A549 (cell line): ENCODE measurements around the gene STIM2. TPM values are rescaled to one million over a fixed set of nuclear protein-coding genes. Genes with fewer than 3 reads are reported as not detected.

ENCODE experiments used
- ATAC-seq, 2 experiments: fragments of 200-7000 bp in 1 of 2; fragments of >200 bp in 1 of 2; cut with Nextera tagmentation in 1 of 2; cut with Tn5 transposase in 1 of 2; 3 replicates each; pipeline versions ENCODE4 v1.8.0 to v1.9.1; 2018 to 2020; ENCODE audit warnings: mild to moderate bottlenecking in 1 of 2, moderate library complexity in 1 of 2
- CTCF ChIA-PET: fragments of 300-600 bp; sonication (Branson Sonifier 250); formaldehyde crosslinking; extraction: SDS; loops from one replicate; lab custom pipeline; 2021; ENCODE audit warnings: antibody characterized with exemption, inconsistent platforms; lab: Yijun Ruan, JAX
- POLR2A ChIA-PET: fragments of 350-600 bp; formaldehyde crosslinking; extraction: SDS; loops from one replicate; lab custom pipeline; 2021; ENCODE audit warnings: antibody characterized with exemption, inconsistent platforms; lab: Yijun Ruan, JAX
- DNase-seq, 2 experiments: peaks; one replicate each; pipeline versions ENCODE4 v3.0.0 to v3.0.0-alpha.2; 2011 to 2016; ENCODE audit warnings: low read depth in 1 of 2, low spot score in 1 of 2
- FAIRE-seq: peaks from 2 replicates; lab custom pipeline; 2011; peaks lifted over from hg19 to GRCh38; lab: Jason Lieb, UNC
- H3K27ac ChIP-seq, 2 experiments: fragments of >200 bp; sonication (Bioruptor Twin); formaldehyde crosslinking; 3 replicates each; pipeline ENCODE4 v1.5.1; 2016 to 2017
- H3K4me1 ChIP-seq: fragments of >200 bp; sonication (Bioruptor Twin); formaldehyde crosslinking; 3 replicates; pipeline ENCODE4 v1.6.1; 2016
- H3K4me2 ChIP-seq: fragments of >200 bp; sonication (Bioruptor Twin); formaldehyde crosslinking; 3 replicates; pipeline ENCODE4 v1.6.1; 2016
- H3K4me3 ChIP-seq: fragments of >200 bp; sonication (Bioruptor Twin); formaldehyde crosslinking; 3 replicates; pipeline ENCODE4 v1.5.1; 2016
- H3K9me3 ChIP-seq: fragments of >200 bp; sonication (Bioruptor Twin); formaldehyde crosslinking; 3 replicates; pipeline ENCODE4 v1.6.1; 2016
- CBX8 ChIP-seq: fragments of 200-600 bp; sonication (generic); IDR thresholded peaks from 2 replicates; pipeline ENCODE4 v1.6.1; 2016
- CEBPB ChIP-seq, 2 experiments: fragments of >200 bp in 1 of 2; sonication (Bioruptor Twin) in 1 of 2; formaldehyde crosslinking in 1 of 2; IDR thresholded peaks; 2 replicates each; pipeline ENCODE4 v1.6.1; 2012 to 2016
- CTCF ChIP-seq: fragments of >200 bp; sonication (Bioruptor Twin); formaldehyde crosslinking; IDR thresholded peaks from 3 replicates; pipeline ENCODE4 v1.5.1; 2016
- E2F6 ChIP-seq: IDR thresholded peaks from 2 replicates; pipeline ENCODE4 v1.6.1; 2012; ENCODE audit warnings: low read depth, borderline replicate concordance
- EHF ChIP-seq: fragments of 250-450 bp; sonication (Bioruptor Pico); IDR thresholded peaks from 2 replicates; pipeline ENCODE4 v1.5.0; 2020; ENCODE audit warnings: mild to moderate bottlenecking
- EP300 ChIP-seq, 2 experiments: fragments of >200 bp; sonication (Bioruptor Twin); formaldehyde crosslinking; IDR thresholded peaks; 2 replicates in 1 of 2; 3 replicates in 1 of 2; pipeline ENCODE4 v1.6.1; 2016 to 2017
- ESRRA ChIP-seq: fragments of 150-350 bp; IDR thresholded peaks from 2 replicates; pipeline ENCODE4 v1.6.1; 2014; ENCODE audit warnings: mild to moderate bottlenecking, low read length, borderline replicate concordance
- GATA3 ChIP-seq: IDR thresholded peaks from 2 replicates; pipeline ENCODE4 v1.6.1; 2012; ENCODE audit warnings: borderline replicate concordance
- HMGXB4 ChIP-seq: fragments of 250-450 bp; sonication (Bioruptor Pico); IDR thresholded peaks from 2 replicates; pipeline ENCODE4 v1.5.0; 2021; ENCODE audit warnings: mild to moderate bottlenecking, moderate library complexity, borderline replicate concordance
- HOXA7 ChIP-seq: fragments of 250-450 bp; sonication (Bioruptor Pico); IDR thresholded peaks from 2 replicates; pipeline ENCODE4 v1.5.0; 2020; ENCODE audit warnings: mild to moderate bottlenecking, moderate library complexity
- HOXB13 ChIP-seq: fragments of 250-450 bp; sonication (Bioruptor Pico); IDR thresholded peaks from 2 replicates; pipeline ENCODE4 v1.5.0; 2020; ENCODE audit warnings: low read depth, mild to moderate bottlenecking, moderate library complexity
- HOXB5 ChIP-seq: fragments of 250-450 bp; sonication (Bioruptor Pico); IDR thresholded peaks from 2 replicates; pipeline ENCODE4 v1.5.0; 2020; ENCODE audit warnings: mild to moderate bottlenecking, moderate library complexity
- KDM1A ChIP-seq: fragments of 200-600 bp; sonication (generic); IDR thresholded peaks from 2 replicates; pipeline ENCODE4 v1.6.1; 2016; ENCODE audit warnings: low read depth, mild to moderate bottlenecking
- MAZ ChIP-seq: fragments of 150-350 bp; IDR thresholded peaks from 2 replicates; pipeline ENCODE4 v1.6.1; 2014; ENCODE audit warnings: antibody characterized with exemption, low read depth, low read length, borderline replicate concordance
- NPAS2 ChIP-seq: fragments of 250-450 bp; sonication (Bioruptor Pico); IDR thresholded peaks from 2 replicates; pipeline ENCODE4 v1.8.0; 2022; ENCODE audit warnings: mild to moderate bottlenecking, moderate library complexity, borderline replicate concordance
- PBX3 ChIP-seq: IDR thresholded peaks from 2 replicates; pipeline ENCODE4 v1.6.1; 2012
- POLR2A ChIP-seq: IDR thresholded peaks from 2 replicates; pipeline ENCODE4 v1.6.1; 2012; ENCODE audit warnings: mild to moderate bottlenecking, low read length
- RCOR1 ChIP-seq: fragments of 150-350 bp; IDR thresholded peaks from 2 replicates; pipeline ENCODE4 v1.6.1; 2014; ENCODE audit warnings: antibody characterized with exemption, low read length, low read depth
- RNF2 ChIP-seq: fragments of 200-600 bp; sonication (generic); IDR thresholded peaks from 2 replicates; pipeline ENCODE4 v1.6.1; 2016; ENCODE audit warnings: low read depth, mild to moderate bottlenecking, antibody characterized with exemption, moderate library complexity, borderline replicate concordance
- TP53 ChIP-seq: fragments of 250-450 bp; sonication (Bioruptor Pico); IDR thresholded peaks from 2 replicates; pipeline ENCODE4 v1.5.0; 2021; ENCODE audit warnings: mild to moderate bottlenecking, moderate library complexity
- USF2 ChIP-seq: fragments of 450-650 bp; IDR thresholded peaks from 2 replicates; pipeline ENCODE4 v1.6.1; 2014; ENCODE audit warnings: antibody characterized with exemption
- ZFP36 ChIP-seq: fragments of 450-650 bp; IDR thresholded peaks from 2 replicates; pipeline ENCODE4 v1.6.1; 2014; ENCODE audit warnings: borderline replicate concordance; ENCODE audit not compliant: partially characterized antibody
- WGBS: methylation state at CpG from one replicate; pipeline ENCODE4 v1.1.6; 2017; ENCODE audit errors: missing lambda C conversion rate; 5-methylcytosine and 5-hydroxymethylcytosine counted together
- polyA plus RNA-seq, 4 experiments: library from polyadenylated mRNA; depleted of rRNA in 3 of 4; stranded (reverse); fragments of >200 nt; fragmentation: RNase III in 1 of 4; extraction: RNeasy Plus Mini Kit Qiagen cat#74134 plus additional on column Dnase treatment in 1 of 4; gene quantifications; 2 replicates in 3 of 4; 3 replicates in 1 of 4; pipeline ENCODE4 v1.2.3, GENCODE V29; 2011 to 2017

STIM2 gene
- polyA plus RNA-seq, 2 of the 4 experiments (the other 2 are of a cell fraction): 13.6 to 20.6 TPM

GRCh38 chr4:27020603-27021002 lies 160.0 kb downstream of the STIM2 start:
- H3K9me3 ChIP-seq: no peaks in the 10 kb centered on the region
- H3K4me3 ChIP-seq: no peak overlapping the region
- CTCF ChIA-PET: interaction anchor here (1.1 to 1.3 kb wide), 2 partner anchors 10 to 17 kb away, joined by 3 to 4 read pairs; no protein-coding TSS in a partner anchor
- TF ChIP-seq MAZ (no peak), ESRRA (no peak), EHF (CRISPR knock-in tag) (no peak), CBX8 (no peak), CTCF (no peak), GATA3 (no peak), EP300 (IDR thresholded peaks at IDR 0.05) (no peak), HOXA7 (CRISPR knock-in tag) (no peak)
- no peak for DNase-seq
- H3K4me1 ChIP-seq: no peaks in the 10 kb centered on the region
- no peak for ATAC-seq
- no peak for FAIRE-seq
- H3K4me2 ChIP-seq: no peak overlapping the region
- H3K27ac ChIP-seq: no peak overlapping the region
- POLR2A ChIA-PET: no interaction called here

- POLR2A ChIA-PET: no interaction called here
- TF ChIP-seq CEBPB (IDR thresholded peaks at IDR 0.05): no peak
- no peak for TF ChIP-seq KDM1A
- no peak for TF ChIP-seq RCOR1
- no peak for TF ChIP-seq ZFP36
- no peak for TF ChIP-seq NPAS2 (CRISPR knock-in tag)
- TF ChIP-seq POLR2A: no peak
- no peak for TF ChIP-seq HMGXB4 (CRISPR knock-in tag)
- no peak for TF ChIP-seq E2F6
- TF ChIP-seq CBX8: no peak
- no peak for TF ChIP-seq USF2
- TF ChIP-seq RNF2: no peak
- TF ChIP-seq PBX3: no peak
- no peak for TF ChIP-seq TP53 (CRISPR knock-in tag)
- no peak for TF ChIP-seq HOXB13 (CRISPR knock-in tag)
- no peak for TF ChIP-seq GATA3
- no peak for TF ChIP-seq HOXB5
- no peak for TF ChIP-seq EHF (CRISPR knock-in tag)
Observed at GRCh38 chr4:27022963-27023362, 162.3 kb downstream of the STIM2 start.

More at GRCh38 chr4:27022963-27023362, 162.3 kb downstream of the STIM2 start:
- no peak overlapping the region for H3K4me3 ChIP-seq
- no peak for ATAC-seq
- CTCF ChIA-PET: no interaction called here
- 95% methylated on average over 3 of the region's 3 CpGs for WGBS
- H3K27ac ChIP-seq: no peak overlapping the region
- H3K4me1 ChIP-seq: no peaks in the 10 kb centered on the region
- no peak for FAIRE-seq
- H3K9me3 ChIP-seq: no peaks in the 10 kb centered on the region
- no peak overlapping the region for H3K4me2 ChIP-seq
- DNase-seq: no peak
